WTC11 (cell line): ENCODE data around the gene VASH1.

ENCODE experiments used
- MXD4 ChIP-seq: fragments of 250-450 bp; sonication (Bioruptor Pico); IDR thresholded peaks from 2 replicates; pipeline ENCODE4 v1.8.0; 2021; ENCODE audit warnings: mild to moderate bottlenecking, moderate library complexity, borderline replicate concordance
- RELA ChIP-seq: sonication (generic); formaldehyde crosslinking; IDR thresholded peaks from 2 replicates; pipeline ENCODE4 v1.8.1; 2022; ENCODE audit warnings: missing genetic modification reagents, mild to moderate bottlenecking, borderline replicate concordance
- TF ChIP-seq, protein P1 (sequence below): fragments of 200-600 bp; IDR thresholded peaks from 2 replicates; pipeline ENCODE4 v1.8.0; 2022; ENCODE audit warnings: antibody characterized with exemption
- TF ChIP-seq, protein P2 (sequence below): sonication (generic); formaldehyde crosslinking; IDR thresholded peaks from 2 replicates; pipeline ENCODE4 v1.8.1; 2023; ENCODE audit warnings: mild to moderate bottlenecking, missing genetic modification reagents, moderate library complexity

- TF ChIP-seq RELA (CRISPR knock-in tag) (no peak), MXD4 (CRISPR knock-in tag) (no peak)
- TF ChIP-seq, protein P1, sequence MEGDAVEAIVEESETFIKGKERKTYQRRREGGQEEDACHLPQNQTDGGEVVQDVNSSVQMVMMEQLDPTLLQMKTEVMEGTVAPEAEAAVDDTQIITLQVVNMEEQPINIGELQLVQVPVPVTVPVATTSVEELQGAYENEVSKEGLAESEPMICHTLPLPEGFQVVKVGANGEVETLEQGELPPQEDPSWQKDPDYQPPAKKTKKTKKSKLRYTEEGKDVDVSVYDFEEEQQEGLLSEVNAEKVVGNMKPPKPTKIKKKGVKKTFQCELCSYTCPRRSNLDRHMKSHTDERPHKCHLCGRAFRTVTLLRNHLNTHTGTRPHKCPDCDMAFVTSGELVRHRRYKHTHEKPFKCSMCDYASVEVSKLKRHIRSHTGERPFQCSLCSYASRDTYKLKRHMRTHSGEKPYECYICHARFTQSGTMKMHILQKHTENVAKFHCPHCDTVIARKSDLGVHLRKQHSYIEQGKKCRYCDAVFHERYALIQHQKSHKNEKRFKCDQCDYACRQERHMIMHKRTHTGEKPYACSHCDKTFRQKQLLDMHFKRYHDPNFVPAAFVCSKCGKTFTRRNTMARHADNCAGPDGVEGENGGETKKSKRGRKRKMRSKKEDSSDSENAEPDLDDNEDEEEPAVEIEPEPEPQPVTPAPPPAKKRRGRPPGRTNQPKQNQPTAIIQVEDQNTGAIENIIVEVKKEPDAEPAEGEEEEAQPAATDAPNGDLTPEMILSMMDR, result no peak
- TF ChIP-seq, protein P2, sequence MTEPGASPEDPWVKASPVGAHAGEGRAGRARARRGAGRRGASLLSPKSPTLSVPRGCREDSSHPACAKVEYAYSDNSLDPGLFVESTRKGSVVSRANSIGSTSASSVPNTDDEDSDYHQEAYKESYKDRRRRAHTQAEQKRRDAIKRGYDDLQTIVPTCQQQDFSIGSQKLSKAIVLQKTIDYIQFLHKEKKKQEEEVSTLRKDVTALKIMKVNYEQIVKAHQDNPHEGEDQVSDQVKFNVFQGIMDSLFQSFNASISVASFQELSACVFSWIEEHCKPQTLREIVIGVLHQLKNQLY (CRISPR knock-in tag), result no peak; the same call in 1 of the 2 replicates
These were observed 51.4 kb downstream of the VASH1 start, which contains the start of gene ANGEL1 for GRCh38 chr14:76812422-76813383.
